T-cell (primary cell): ENCODE results near the gene DENND2A. TPM values are rescaled to one million over a fixed set of nuclear protein-coding genes. Genes with fewer than 3 reads are reported as not detected.
"Not testable (repeated sequence)": the region's sequence is repeated elsewhere in the genome, so short reads cannot be mapped to it uniquely, and the experiment has no call there.

ENCODE experiments used
- ATAC-seq, 4 experiments: fragments of 200-7000 bp in 3 of 4; fragments of 150-1000 bp in 1 of 4; cut with Tn5 transposase; replicated peaks in 1 of 4; 1 replicate in 3 of 4; 2 replicates in 1 of 4; pipeline ENCODE4 v1.10.0; 2021; ENCODE audit warnings: moderate library complexity in 3 of 4, mild to moderate bottlenecking in 2 of 4, moderate number of reproducible peaks in 1 of 4
- CTCF ChIA-PET, 2 donors: fragments of 300-600 bp; sonication (Branson Sonifier 250); formaldehyde crosslinking; loops; one replicate each; lab custom pipeline; 2022; ENCODE audit warnings: antibody characterized with exemption in 2 of 2; lab: Charles Lee
- POLR2A ChIA-PET, 2 donors: fragments of 300-600 bp; sonication (Branson Sonifier 250); formaldehyde crosslinking; loops; one replicate each; lab custom pipeline; 2022; ENCODE audit warnings: antibody characterized with exemption in 2 of 2; lab: Charles Lee
- DNase-seq, 35 experiments: peaks; one replicate each; pipeline versions ENCODE4 v3.0.0 to v3.0.0-alpha.2; 2013 to 2023
- H3K27ac ChIP-seq: one replicate; pipeline ENCODE4 v1.5.1; 2013; ENCODE audit warnings: low read length
- H3K27me3 ChIP-seq, 2 experiments: replicated peaks in 1 of 2; 1 replicate in 1 of 2; 2 replicates in 1 of 2; pipeline versions ENCODE4 v1.6.1 to v1.7.0; 2013; ENCODE audit warnings: low read length in 1 of 2, mixed read lengths in 1 of 2; ENCODE audit not compliant: control insufficient read depth in 2 of 2, insufficient read depth in 2 of 2; ENCODE audit errors: extremely low read depth in 1 of 2
- H3K36me3 ChIP-seq, 2 donors: 1 replicate in 1 of 2; 2 replicates in 1 of 2; pipeline versions ENCODE4 v1.6.1 to v1.7.0; 2013; ENCODE audit warnings: low read length in 1 of 2; ENCODE audit not compliant: control insufficient read depth in 2 of 2, insufficient read depth in 1 of 2; ENCODE audit errors: extremely low read depth in 1 of 2
- H3K4me1 ChIP-seq, 2 experiments: 1 replicate in 1 of 2; 2 replicates in 1 of 2; pipeline versions ENCODE4 v1.6.1 to v1.7.0; 2013; ENCODE audit warnings: low read length in 2 of 2, mixed read lengths in 1 of 2; ENCODE audit not compliant: insufficient read depth in 2 of 2, control insufficient read depth in 1 of 2; ENCODE audit errors: extremely low read depth in 1 of 2
- H3K4me3 ChIP-seq, 2 donors: 1 replicate in 1 of 2; 2 replicates in 1 of 2; pipeline versions ENCODE4 v1.5.1 to v1.7.0; 2013; ENCODE audit warnings: mild to moderate bottlenecking in 2 of 2, low read length in 1 of 2, moderate library complexity in 1 of 2; ENCODE audit not compliant: control insufficient read depth in 1 of 2; ENCODE audit errors: extremely low read depth in 1 of 2
- H3K9me3 ChIP-seq: 2 replicates; pipeline ENCODE4 v1.7.0; 2013
- H3K27ac Mint-ChIP-seq, 2 donors: one replicate each; pipeline ENCODE4 v1.8.0; 2020 to 2021; ENCODE audit warnings: mild to moderate bottlenecking in 2 of 2, mixed read lengths in 2 of 2
- H3K27me3 Mint-ChIP-seq, 2 donors: one replicate each; pipeline ENCODE4 v1.8.0; 2021 to 2022; ENCODE audit warnings: mixed read lengths in 2 of 2
- H3K36me3 Mint-ChIP-seq: one replicate; pipeline ENCODE4 v1.8.0; 2021; ENCODE audit warnings: mixed read lengths
- H3K4me1 Mint-ChIP-seq, 3 donors: one replicate each; pipeline ENCODE4 v1.8.0; 2020 to 2022; ENCODE audit warnings: mixed read lengths in 3 of 3, mild to moderate bottlenecking in 1 of 3
- H3K4me3 Mint-ChIP-seq, 3 donors: one replicate each; pipeline ENCODE4 v1.8.0; 2020 to 2022; ENCODE audit warnings: mild to moderate bottlenecking in 3 of 3, mixed read lengths in 3 of 3, moderate library complexity in 3 of 3
- H3K9me3 Mint-ChIP-seq, 3 donors: one replicate each; pipeline ENCODE4 v1.8.0; 2020 to 2022; ENCODE audit warnings: mixed read lengths in 3 of 3
- WGBS: methylation state at CpG from one replicate; pipeline ENCODE4 v1.1.5; 2013; ENCODE audit warnings: missing lambda C conversion rate; ENCODE audit not compliant: insufficient coverage; 5-methylcytosine and 5-hydroxymethylcytosine counted together
- total RNA-seq, 35 experiments: library from RNA in 6 of 35; stranded (reverse) in 6 of 35; fragments of 120-200 nt in 1 of 35; gene quantifications; one replicate each; pipeline versions ENCODE4 v1.2.1 to v1.2.4 and lab custom pipeline; 2013 to 2026

The DENND2A gene
- total RNA-seq, 5 donors from 2014 or later (not counting 1 experiment from before 2014, with no cell fraction given), result 0.09 TPM; not detected in 4

DNA sequence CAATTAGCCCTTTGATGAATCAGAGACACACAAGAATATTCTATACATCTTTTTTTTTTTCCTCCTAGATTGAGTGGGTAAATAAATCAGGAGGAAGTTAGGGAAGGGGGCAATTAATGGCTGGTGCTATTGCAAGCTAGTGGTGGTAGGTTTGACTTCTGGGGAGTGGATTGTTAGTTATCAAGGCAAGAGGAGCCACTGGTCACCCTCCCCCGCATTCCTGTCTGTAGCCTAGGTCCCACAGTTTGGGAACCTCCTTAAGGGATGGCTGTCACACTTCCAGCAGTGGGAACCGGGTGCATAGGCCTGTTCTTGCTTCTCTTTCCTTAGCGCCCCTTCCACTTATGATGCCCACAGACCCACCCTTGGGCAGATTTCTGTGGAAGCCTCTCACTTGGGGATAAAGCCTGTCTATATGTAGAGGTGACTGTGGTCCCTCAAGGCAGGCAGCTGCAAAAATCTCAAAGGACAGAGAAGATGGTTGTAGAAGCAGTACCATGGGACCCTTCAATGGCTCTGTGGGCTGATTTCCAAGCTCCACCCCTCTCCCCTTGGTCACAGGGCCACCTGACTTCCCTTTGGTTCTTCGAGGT lies 29.8 kb upstream of the DENND2A start:
- Histone ChIP-seq H3K9me3 (no peaks in the 10 kb centered on the region), H3K4me1 (peaks cover 3 to 22% of the 10 kb centered on the region in 2 experiments), H3K36me3 (peaks cover 0 to 3% of the 10 kb centered on the region in 2 donors), H3K27me3 (peaks cover 0 to 2% of the 10 kb centered on the region in 2 experiments), H3K4me3 (no peak overlapping the region), H3K27ac (no peak overlapping the region)
- ATAC-seq, result no peak
- no peak for DNase-seq
- Mint-ChIP-seq H3K4me1 (peaks cover 11 to 26% (median 25%) of the 10 kb centered on the region in 3 donors), H3K36me3 (peaks cover 5% of the 10 kb centered on the region), H3K27me3 (peaks cover 0 to 3% of the 10 kb centered on the region in 2 donors), H3K4me3 (no peak overlapping the region), H3K9me3 (no peaks in the 10 kb centered on the region), H3K27ac (no peak overlapping the region)
- 54% methylated on average over 3 of the region's 4 CpGs for WGBS
- CTCF ChIA-PET, result interaction anchor here in 1 of 2 donors (1.0 kb wide), 1 partner anchor 9 kb away, joined by 3 read pairs; no protein-coding TSS in a partner anchor
- POLR2A ChIA-PET, result no interaction called here

DNA sequence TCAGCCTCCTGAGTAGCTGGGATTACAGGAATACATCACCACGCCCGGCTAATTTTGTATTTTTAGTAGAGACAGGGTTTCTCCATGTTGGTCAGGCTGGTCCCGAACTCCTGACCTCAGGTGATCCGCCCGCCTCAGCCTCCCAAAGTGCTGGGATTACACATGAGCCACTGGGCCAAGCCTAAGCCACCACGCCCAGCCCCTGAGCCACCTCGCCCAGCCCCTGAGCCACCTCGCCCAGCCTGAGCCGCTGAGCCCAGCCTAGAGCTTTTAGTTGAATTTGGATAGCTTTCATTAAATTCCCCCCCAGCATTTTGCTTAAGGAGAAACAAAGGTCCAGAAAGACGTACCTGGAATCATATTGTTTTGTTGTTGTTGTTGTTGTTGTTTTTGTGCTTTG lies 29.2 kb upstream of the DENND2A start:
- H3K4me3 Mint-ChIP-seq, DNase-seq, H3K27ac ChIP-seq, H3K36me3 ChIP-seq, H3K9me3 Mint-ChIP-seq, H3K4me3 ChIP-seq, H3K36me3 Mint-ChIP-seq, ATAC-seq, POLR2A ChIA-PET, H3K27me3 ChIP-seq, H3K27me3 Mint-ChIP-seq, H3K27ac Mint-ChIP-seq, H3K9me3 ChIP-seq: not testable (repeated sequence)
- H3K4me1 Mint-ChIP-seq, result peaks cover 6 to 21% (median 20%) of the 10 kb centered on the region in 3 donors
- 100% methylated on average over 1 of the region's 10 CpGs for WGBS
- H3K4me1 ChIP-seq, result peaks cover 3 to 16% of the 10 kb centered on the region in 2 experiments
- CTCF ChIA-PET, result interaction anchor here in 1 of 2 donors (0.9 to 1.0 kb wide), 2 partner anchors 8 to 192 kb away, joined by 3 to 4 read pairs; no protein-coding TSS in a partner anchor

DNA sequence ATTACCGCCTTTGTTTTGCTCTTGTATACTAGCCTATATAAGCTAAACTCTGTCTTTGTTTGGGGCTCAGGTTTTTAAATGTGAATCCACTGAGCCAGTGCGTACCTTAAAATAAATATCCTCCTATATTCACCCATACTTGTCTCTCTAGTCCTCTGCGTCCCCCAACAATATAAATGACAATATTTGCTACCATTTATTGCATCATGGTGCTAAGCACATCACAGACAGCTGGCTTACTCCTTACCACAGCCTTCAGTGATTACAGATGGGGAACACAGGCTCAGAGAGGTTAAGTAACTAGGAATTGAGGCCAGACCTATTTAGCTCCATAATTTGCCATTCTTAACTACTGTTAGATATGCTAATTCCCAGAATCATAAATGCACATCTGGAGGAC lies 28.7 kb upstream of the DENND2A start:
- Histone ChIP-seq H3K4me3 (no peak overlapping the region), H3K27me3 (peaks cover 0 to 2% of the 10 kb centered on the region in 2 experiments), H3K4me1 (peaks cover 3 to 11% of the 10 kb centered on the region in 2 experiments), H3K27ac (no peak overlapping the region), H3K9me3 (no peaks in the 10 kb centered on the region), H3K36me3 (no peaks in the 10 kb centered on the region)
- CTCF ChIA-PET, result interaction anchor here in 1 of 2 donors (0.6 to 1.0 kb wide), 3 partner anchors 8 to 192 kb away, joined by 3 to 4 read pairs (median 4); no protein-coding TSS in a partner anchor
- ATAC-seq, result no peak
- Mint-ChIP-seq H3K36me3 (peaks cover 2% of the 10 kb centered on the region), H3K27me3 (peaks cover 0 to 4% of the 10 kb centered on the region in 2 donors), H3K9me3 (no peaks in the 10 kb centered on the region), H3K4me3 (no peak overlapping the region), H3K4me1 (peaks cover under 1 to 16% (median 15%) of the 10 kb centered on the region in 3 donors), H3K27ac (no peak overlapping the region)
- POLR2A ChIA-PET, result no interaction called here
- WGBS, result no CpG with 5 or more reads among the region's 3 CpGs
- no peak for DNase-seq

DNA sequence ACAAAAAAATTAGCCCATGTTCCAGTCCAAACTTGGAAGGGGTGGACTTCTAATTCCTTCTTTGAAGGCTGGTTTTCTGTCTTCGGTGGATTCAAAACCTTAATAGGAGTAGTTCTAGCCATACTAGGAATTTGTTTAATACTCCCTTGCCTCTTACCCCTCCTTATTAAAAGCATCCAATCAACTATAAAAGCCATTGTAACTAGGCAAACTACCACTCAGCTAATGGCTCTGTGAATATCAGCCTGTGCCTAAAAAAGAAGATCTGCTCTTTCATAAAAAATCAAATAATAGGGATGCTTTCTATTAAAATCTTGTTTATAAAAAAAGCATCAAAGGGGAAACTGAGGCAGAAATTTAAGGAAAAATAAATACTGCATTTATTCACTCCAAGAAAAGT lies 28.0 kb upstream of the DENND2A start:
- H3K4me3 Mint-ChIP-seq, result no peak overlapping the region
- no peaks in the 10 kb centered on the region for H3K36me3 ChIP-seq
- H3K4me1 Mint-ChIP-seq, result peaks cover 0 to 8% (median 8%) of the 10 kb centered on the region in 3 donors
- ChIA-PET CTCF (interaction anchor here in 1 of 2 donors (0.6 kb wide), 1 partner anchor 41 kb away, joined by 4 read pairs; no protein-coding TSS in a partner anchor), POLR2A (interaction anchor here in 1 of 2 donors (0.6 kb wide), 1 partner anchor 623 kb away, joined by 6 read pairs; no protein-coding TSS in a partner anchor)
- peaks cover 5% of the 10 kb centered on the region for H3K36me3 Mint-ChIP-seq
- H3K4me3 ChIP-seq, result no peak overlapping the region
- no CpG with 5 or more reads among the region's 1 CpG for WGBS
- H3K9me3 ChIP-seq, result no peaks in the 10 kb centered on the region
- peaks cover 0 to 2% of the 10 kb centered on the region in 2 experiments for H3K27me3 ChIP-seq
- peaks cover 3 to 4% of the 10 kb centered on the region in 2 experiments for H3K4me1 ChIP-seq
- peaks cover 0 to 4% of the 10 kb centered on the region in 2 donors for H3K27me3 Mint-ChIP-seq
- H3K27ac ChIP-seq, result no peak overlapping the region
- ATAC-seq (no peak), DNase-seq (no peak)
- H3K27ac Mint-ChIP-seq, result no peak overlapping the region
- no peaks in the 10 kb centered on the region for H3K9me3 Mint-ChIP-seq

DNA sequence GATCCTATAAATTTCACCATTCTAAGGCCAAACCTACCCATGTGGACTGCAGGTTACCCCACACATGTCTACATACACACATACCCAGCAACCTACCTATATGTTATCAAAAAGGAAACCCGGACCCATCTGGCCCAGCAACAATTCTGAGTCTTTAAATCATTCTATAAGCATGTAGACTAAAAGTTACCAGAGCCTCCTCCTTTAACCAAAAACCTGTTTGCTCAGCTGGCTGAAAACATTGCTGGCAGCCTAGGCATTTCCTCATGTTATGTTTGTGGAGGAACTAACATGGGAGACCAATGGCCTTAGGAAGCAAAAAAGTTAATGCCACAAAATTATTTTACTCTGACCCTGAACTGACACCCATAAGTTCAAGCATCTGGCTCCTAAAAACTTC lies 26.9 kb upstream of the DENND2A start:
- H3K9me3 Mint-ChIP-seq, result no peaks in the 10 kb centered on the region
- WGBS, result no CpG with 5 or more reads among the region's 1 CpG
- ChIA-PET POLR2A (no interaction called here), CTCF (no interaction called here)
- H3K36me3 Mint-ChIP-seq, result peaks cover 5% of the 10 kb centered on the region
- ATAC-seq (no peak), DNase-seq (no peak)
- peaks cover 0 to 3% of the 10 kb centered on the region in 2 experiments for H3K4me1 ChIP-seq
- H3K36me3 ChIP-seq, result no peaks in the 10 kb centered on the region
- H3K4me3 Mint-ChIP-seq, result no peak overlapping the region
- H3K4me3 ChIP-seq, result no peak overlapping the region
- no peak overlapping the region for H3K27ac ChIP-seq
- no peak overlapping the region for H3K27ac Mint-ChIP-seq
- H3K27me3 Mint-ChIP-seq, result peaks cover 0 to 4% of the 10 kb centered on the region in 2 donors
- peaks cover 0 to 2% of the 10 kb centered on the region in 2 experiments for H3K27me3 ChIP-seq
- peaks cover 0 to 6% (median 5%) of the 10 kb centered on the region in 3 donors for H3K4me1 Mint-ChIP-seq
- no peaks in the 10 kb centered on the region for H3K9me3 ChIP-seq

DNA sequence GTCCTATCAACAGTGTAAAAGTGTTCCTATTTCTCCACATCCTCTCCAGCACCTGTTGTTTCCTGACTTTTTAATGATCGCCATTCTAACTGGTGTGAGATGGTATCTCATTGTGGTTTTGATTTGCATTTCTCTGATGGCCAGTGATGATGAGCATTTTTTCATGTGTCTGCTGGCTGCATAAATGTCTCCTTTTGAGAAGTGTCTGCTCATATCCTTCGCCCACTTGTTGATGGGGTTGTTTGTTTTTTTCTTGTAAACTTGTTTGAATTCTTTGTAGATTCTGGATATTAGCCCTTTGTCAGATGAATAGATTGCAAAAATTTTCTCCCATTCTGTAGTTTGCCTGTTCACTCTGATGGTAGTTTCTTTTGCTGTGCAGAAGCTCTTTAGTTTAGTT lies 22.3 kb upstream of the DENND2A start:
- H3K9me3 Mint-ChIP-seq, H3K27ac Mint-ChIP-seq, H3K4me1 Mint-ChIP-seq, DNase-seq, H3K27me3 ChIP-seq, POLR2A ChIA-PET, H3K4me3 ChIP-seq, H3K36me3 Mint-ChIP-seq, H3K27ac ChIP-seq, H3K4me1 ChIP-seq, H3K27me3 Mint-ChIP-seq, H3K36me3 ChIP-seq, CTCF ChIA-PET, H3K4me3 Mint-ChIP-seq, H3K9me3 ChIP-seq, ATAC-seq: not testable (repeated sequence)
- WGBS, result no CpG with 5 or more reads among the region's 2 CpGs
